T-helper 17 cell (primary cell): ENCODE data around the gene FMNL2. TPM values are rescaled to one million over a fixed set of nuclear protein-coding genes. Genes with fewer than 3 reads are reported as not detected.

ENCODE experiments used
- ATAC-seq: fragments of 150-1000 bp; cut with Tn5 transposase; 2 replicates; pipeline ENCODE4 v1.10.0; 2021; ENCODE audit warnings: mild to moderate bottlenecking, moderate library complexity
- DNase-seq, 3 donors: peaks; one replicate each; pipeline versions ENCODE4 v3.0.0 to v3.0.0-alpha.2; 2020 to 2021
- H3K9me3 ChIP-seq: one replicate; pipeline ENCODE4 v1.7.0; 2013; ENCODE audit warnings: low read length, mild to moderate bottlenecking; ENCODE audit not compliant: control insufficient read depth, poor library complexity, severe bottlenecking
- H3K27ac Mint-ChIP-seq: one replicate; pipeline ENCODE4 v1.8.0; 2022; ENCODE audit warnings: mild to moderate bottlenecking, moderate library complexity, mixed read lengths
- H3K27me3 Mint-ChIP-seq: one replicate; pipeline ENCODE4 v1.8.0; 2022; ENCODE audit warnings: mixed read lengths
- H3K36me3 Mint-ChIP-seq: one replicate; pipeline ENCODE4 v1.8.0; 2022; ENCODE audit warnings: low read depth, mixed read lengths
- H3K4me1 Mint-ChIP-seq: one replicate; pipeline ENCODE4 v1.8.0; 2022; ENCODE audit warnings: mild to moderate bottlenecking, mixed read lengths
- H3K4me3 Mint-ChIP-seq: one replicate; pipeline ENCODE4 v1.8.0; 2022; ENCODE audit warnings: mild to moderate bottlenecking, moderate library complexity, mixed read lengths
- total RNA-seq, 4 donors: library from RNA in 2 of 4; stranded (reverse) in 2 of 4; gene quantifications; one replicate each; pipeline ENCODE4 v1.2.3 and lab custom pipeline; 2022 to 2026

The FMNL2 gene
- total RNA-seq, 2 donors from 2014 or later = 0.34 to 0.40 TPM

GRCh38 chr2:152562198-152562884, 227.4 kb downstream of the FMNL2 start:
- H3K36me3 Mint-ChIP-seq = peaks cover 3% of the 10 kb centered on the region
- ATAC-seq = no peak
- H3K9me3 ChIP-seq = no peaks in the 10 kb centered on the region
- no peak overlapping the region for H3K4me3 Mint-ChIP-seq
- peaks cover 7% of the 10 kb centered on the region for H3K4me1 Mint-ChIP-seq
- no peak overlapping the region for H3K27ac Mint-ChIP-seq
- peaks cover 54% of the 10 kb centered on the region for H3K27me3 Mint-ChIP-seq
- no peak for DNase-seq

GRCh38 chr2:152563764-152564163, 228.8 kb downstream of the FMNL2 start:
- Mint-ChIP-seq H3K36me3 (peaks cover 3% of the 10 kb centered on the region), H3K4me3 (no peak overlapping the region), H3K4me1 (peaks cover 7% of the 10 kb centered on the region), H3K27me3 (peaks cover 60% of the 10 kb centered on the region), H3K27ac (no peak overlapping the region)
- no peak for DNase-seq
- ATAC-seq = no peak
- no peaks in the 10 kb centered on the region for H3K9me3 ChIP-seq

GRCh38 chr2:152564754-152565551, 230.0 kb downstream of the FMNL2 start:
- ATAC-seq = no peak
- H3K4me1 Mint-ChIP-seq = peaks cover 7% of the 10 kb centered on the region
- H3K9me3 ChIP-seq = no peaks in the 10 kb centered on the region
- H3K36me3 Mint-ChIP-seq = peaks cover 3% of the 10 kb centered on the region
- no peak for DNase-seq
- H3K27me3 Mint-ChIP-seq = peaks cover 66% of the 10 kb centered on the region
- H3K4me3 Mint-ChIP-seq = no peak overlapping the region
- no peak overlapping the region for H3K27ac Mint-ChIP-seq

- Mint-ChIP-seq H3K4me3 (no peak overlapping the region), H3K27ac (no peak overlapping the region), H3K36me3 (peaks cover 3% of the 10 kb centered on the region), H3K4me1 (peaks cover 6% of the 10 kb centered on the region), H3K27me3 (peaks cover 69% of the 10 kb centered on the region)
- no peak for DNase-seq
- no peaks in the 10 kb centered on the region for H3K9me3 ChIP-seq
- ATAC-seq = no peak
Observed at GRCh38 chr2:152565884-152566727, 231.1 kb downstream of the FMNL2 start.

GRCh38 chr2:152566728-152567069, 231.7 kb downstream of the FMNL2 start:
- ATAC-seq = no peak
- H3K27ac Mint-ChIP-seq = no peak overlapping the region
- no peaks in the 10 kb centered on the region for H3K9me3 ChIP-seq
- DNase-seq = no peak
- H3K27me3 Mint-ChIP-seq = peaks cover 63% of the 10 kb centered on the region
- H3K36me3 Mint-ChIP-seq = peaks cover 3% of the 10 kb centered on the region
- H3K4me3 Mint-ChIP-seq = no peak overlapping the region
- H3K4me1 Mint-ChIP-seq = peaks cover 6% of the 10 kb centered on the region

- ATAC-seq (no peak), DNase-seq (no peak)
- no peak overlapping the region for H3K27ac Mint-ChIP-seq
- H3K4me3 Mint-ChIP-seq = no peak overlapping the region
- H3K4me1 Mint-ChIP-seq = peaks cover 7% of the 10 kb centered on the region
- H3K27me3 Mint-ChIP-seq = peaks cover 50% of the 10 kb centered on the region
- peaks cover 2% of the 10 kb centered on the region for H3K36me3 Mint-ChIP-seq
- no peaks in the 10 kb centered on the region for H3K9me3 ChIP-seq
Observed at GRCh38 chr2:152568531-152568930, 233.6 kb downstream of the FMNL2 start.

- Mint-ChIP-seq H3K4me3 (no peak overlapping the region), H3K27me3 (peaks cover 49% of the 10 kb centered on the region), H3K4me1 (peaks cover 5% of the 10 kb centered on the region), H3K36me3 (no peaks in the 10 kb centered on the region), H3K27ac (no peak overlapping the region)
- ATAC-seq (no peak), DNase-seq (no peak)
- no peaks in the 10 kb centered on the region for H3K9me3 ChIP-seq
Observed at GRCh38 chr2:152569186-152569585, 234.2 kb downstream of the FMNL2 start.

GRCh38 chr2:152571048-152571766, 236.2 kb downstream of the FMNL2 start:
- Mint-ChIP-seq H3K27ac (no peak overlapping the region), H3K36me3 (no peaks in the 10 kb centered on the region), H3K4me3 (no peak overlapping the region), H3K4me1 (peaks cover 5% of the 10 kb centered on the region), H3K27me3 (peaks cover 43% of the 10 kb centered on the region)
- H3K9me3 ChIP-seq = no peaks in the 10 kb centered on the region
- no peak for DNase-seq
- ATAC-seq = no peak

GRCh38 chr2:152572031-152572430, 237.1 kb downstream of the FMNL2 start:
- no peak overlapping the region for H3K27ac Mint-ChIP-seq

GRCh38 chr2:152573168-152573567, 238.2 kb downstream of the FMNL2 start:
- Mint-ChIP-seq H3K4me1 (peaks cover 2% of the 10 kb centered on the region), H3K27ac (no peak overlapping the region), H3K36me3 (no peaks in the 10 kb centered on the region), H3K27me3 (peaks cover 25% of the 10 kb centered on the region), H3K4me3 (no peak overlapping the region)
- ATAC-seq (peak; percentile 35), DNase-seq (no peak)
- no peaks in the 10 kb centered on the region for H3K9me3 ChIP-seq

More at GRCh38 chr2:152572031-152572430, 237.1 kb downstream of the FMNL2 start:
- no peak overlapping the region for H3K4me3 Mint-ChIP-seq
- ATAC-seq = no peak
- peaks cover 34% of the 10 kb centered on the region for H3K27me3 Mint-ChIP-seq
- H3K36me3 Mint-ChIP-seq = no peaks in the 10 kb centered on the region
- H3K9me3 ChIP-seq = no peaks in the 10 kb centered on the region
- no peak for DNase-seq
- H3K4me1 Mint-ChIP-seq = peaks cover 2% of the 10 kb centered on the region

- no peaks in the 10 kb centered on the region for H3K36me3 Mint-ChIP-seq
- no peak overlapping the region for H3K27ac Mint-ChIP-seq
- ATAC-seq = no peak
Observed at GRCh38 chr2:152577579-152577978, 242.6 kb downstream of the FMNL2 start.

GRCh38 chr2:152578573-152578972, 243.6 kb downstream of the FMNL2 start:
- no peaks in the 10 kb centered on the region for H3K9me3 ChIP-seq
- no peaks in the 10 kb centered on the region for H3K36me3 Mint-ChIP-seq
- DNase-seq (no peak), ATAC-seq (no peak)
- H3K4me3 Mint-ChIP-seq = no peak overlapping the region
- no peaks in the 10 kb centered on the region for H3K4me1 Mint-ChIP-seq
- no peak overlapping the region for H3K27ac Mint-ChIP-seq
- peaks cover 23% of the 10 kb centered on the region for H3K27me3 Mint-ChIP-seq

More at GRCh38 chr2:152577579-152577978, 242.6 kb downstream of the FMNL2 start:
- Mint-ChIP-seq H3K4me3 (no peak overlapping the region), H3K27me3 (peaks cover 15% of the 10 kb centered on the region), H3K4me1 (no peaks in the 10 kb centered on the region)
- DNase-seq = no peak
- no peaks in the 10 kb centered on the region for H3K9me3 ChIP-seq
